Measurements from ENCODE around the gene SMAD9. TPM values are rescaled to one million over a fixed set of nuclear protein-coding genes. Genes with fewer than 3 reads are reported as not detected.

SMAD9 gene
- total RNA-seq, 1 donor from 2014 or later: 0.26 TPM

DNA sequence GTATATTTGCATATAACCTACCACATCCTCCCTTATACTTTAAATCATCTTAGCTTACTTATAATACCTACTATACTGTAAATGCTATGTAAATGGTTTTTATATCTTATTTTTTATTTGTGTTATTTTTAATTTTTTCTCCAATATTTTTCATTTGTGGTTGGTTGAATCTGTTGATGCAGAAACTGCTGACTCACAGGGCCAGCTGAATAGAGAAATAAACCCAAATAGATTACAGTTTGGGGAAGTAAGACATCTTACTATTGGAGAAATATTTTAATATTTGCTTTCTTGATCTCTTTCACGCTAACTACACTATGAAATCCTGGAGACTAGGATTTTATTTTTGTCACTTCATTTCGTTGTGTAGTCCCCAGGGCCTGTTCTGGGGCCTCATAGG is 7.1 kb downstream of the SMAD9 start:
- DNase-seq (ENCODE audit: low spot score): no peak
- no peaks in the 10 kb centered on the region for H3K36me3 Mint-ChIP-seq (ENCODE audit: low read depth, unreplicated experiment)
- H3K4me3 Mint-ChIP-seq (ENCODE audit: unreplicated experiment): no peak overlapping the region
- H3K27ac Mint-ChIP-seq (ENCODE audit: unreplicated experiment): no peak overlapping the region
- peaks cover 11% of the 10 kb centered on the region for H3K4me1 Mint-ChIP-seq (ENCODE audit: unreplicated experiment)
- TF ChIP-seq, protein P1, sequence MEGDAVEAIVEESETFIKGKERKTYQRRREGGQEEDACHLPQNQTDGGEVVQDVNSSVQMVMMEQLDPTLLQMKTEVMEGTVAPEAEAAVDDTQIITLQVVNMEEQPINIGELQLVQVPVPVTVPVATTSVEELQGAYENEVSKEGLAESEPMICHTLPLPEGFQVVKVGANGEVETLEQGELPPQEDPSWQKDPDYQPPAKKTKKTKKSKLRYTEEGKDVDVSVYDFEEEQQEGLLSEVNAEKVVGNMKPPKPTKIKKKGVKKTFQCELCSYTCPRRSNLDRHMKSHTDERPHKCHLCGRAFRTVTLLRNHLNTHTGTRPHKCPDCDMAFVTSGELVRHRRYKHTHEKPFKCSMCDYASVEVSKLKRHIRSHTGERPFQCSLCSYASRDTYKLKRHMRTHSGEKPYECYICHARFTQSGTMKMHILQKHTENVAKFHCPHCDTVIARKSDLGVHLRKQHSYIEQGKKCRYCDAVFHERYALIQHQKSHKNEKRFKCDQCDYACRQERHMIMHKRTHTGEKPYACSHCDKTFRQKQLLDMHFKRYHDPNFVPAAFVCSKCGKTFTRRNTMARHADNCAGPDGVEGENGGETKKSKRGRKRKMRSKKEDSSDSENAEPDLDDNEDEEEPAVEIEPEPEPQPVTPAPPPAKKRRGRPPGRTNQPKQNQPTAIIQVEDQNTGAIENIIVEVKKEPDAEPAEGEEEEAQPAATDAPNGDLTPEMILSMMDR (IDR thresholded peaks at IDR 0.05; ENCODE audit: unreplicated experiment): no peak
- H3K27me3 Mint-ChIP-seq (ENCODE audit: unreplicated experiment): no peaks in the 10 kb centered on the region
- no peaks in the 10 kb centered on the region for H3K9me3 Mint-ChIP-seq (ENCODE audit: unreplicated experiment)

DNA sequence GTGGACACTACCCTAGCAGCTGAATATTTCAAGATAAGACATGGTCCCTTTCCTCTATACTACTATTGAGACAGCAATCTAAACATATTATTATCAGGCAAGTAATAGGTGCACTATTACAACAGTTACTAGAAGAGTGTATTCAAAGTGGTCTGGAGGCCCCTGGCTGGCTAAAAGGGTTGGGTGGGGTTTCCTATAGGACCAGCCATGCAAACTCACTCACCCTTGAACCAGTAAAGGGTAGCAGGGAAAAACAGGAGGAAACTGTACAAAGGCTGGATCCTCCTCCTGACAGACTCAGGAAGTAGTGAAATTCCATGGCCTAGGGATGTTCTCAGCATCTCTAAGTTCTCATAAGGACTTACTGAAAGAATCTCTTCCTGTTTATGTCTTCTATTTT is 7.7 kb downstream of the SMAD9 start:
- no peaks in the 10 kb centered on the region for H3K27me3 Mint-ChIP-seq (ENCODE audit: unreplicated experiment)
- no peak for DNase-seq (ENCODE audit: low spot score)
- TF ChIP-seq, protein P1 (IDR thresholded peaks at IDR 0.05; ENCODE audit: unreplicated experiment): no peak

DNA sequence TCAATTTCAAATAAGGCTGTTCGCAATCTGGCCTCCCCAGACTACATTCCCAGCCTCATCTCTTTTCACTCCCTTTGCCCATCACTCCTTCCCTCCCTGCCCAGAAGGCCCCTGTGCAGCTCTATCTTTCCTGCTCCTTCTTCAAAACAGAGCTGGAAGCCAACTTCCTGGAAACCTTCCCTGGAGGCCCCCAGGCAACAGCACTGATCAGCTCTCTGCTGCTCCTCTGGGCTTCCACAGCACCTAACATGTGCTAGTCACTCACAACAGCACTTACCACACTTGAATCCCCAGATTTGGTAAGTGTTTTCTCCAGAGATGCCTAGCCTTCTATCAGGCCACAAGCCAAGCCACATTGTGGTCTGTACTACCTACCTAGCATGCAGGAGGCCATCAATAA is 9.5 kb downstream of the SMAD9 start:
- Mint-ChIP-seq H3K4me3 (ENCODE audit: unreplicated experiment) (no peak overlapping the region), H3K27ac (ENCODE audit: unreplicated experiment) (no peak overlapping the region), H3K36me3 (ENCODE audit: low read depth, unreplicated experiment) (no peaks in the 10 kb centered on the region), H3K9me3 (ENCODE audit: unreplicated experiment) (no peaks in the 10 kb centered on the region), H3K27me3 (ENCODE audit: unreplicated experiment) (no peaks in the 10 kb centered on the region), H3K4me1 (ENCODE audit: unreplicated experiment) (peaks cover 11% of the 10 kb centered on the region)
- no peak for DNase-seq (ENCODE audit: low spot score)
- TF ChIP-seq, protein P1 (IDR thresholded peaks at IDR 0.05; ENCODE audit: unreplicated experiment): no peak

More for the DNA sequence above, 7.7 kb downstream of the SMAD9 start:
- no peak overlapping the region for H3K27ac Mint-ChIP-seq (ENCODE audit: unreplicated experiment)
- no peak overlapping the region for H3K4me3 Mint-ChIP-seq (ENCODE audit: unreplicated experiment)
- H3K9me3 Mint-ChIP-seq (ENCODE audit: unreplicated experiment): no peaks in the 10 kb centered on the region
- peaks cover 11% of the 10 kb centered on the region for H3K4me1 Mint-ChIP-seq (ENCODE audit: unreplicated experiment)
- H3K36me3 Mint-ChIP-seq (ENCODE audit: low read depth, unreplicated experiment): no peaks in the 10 kb centered on the region

DNA sequence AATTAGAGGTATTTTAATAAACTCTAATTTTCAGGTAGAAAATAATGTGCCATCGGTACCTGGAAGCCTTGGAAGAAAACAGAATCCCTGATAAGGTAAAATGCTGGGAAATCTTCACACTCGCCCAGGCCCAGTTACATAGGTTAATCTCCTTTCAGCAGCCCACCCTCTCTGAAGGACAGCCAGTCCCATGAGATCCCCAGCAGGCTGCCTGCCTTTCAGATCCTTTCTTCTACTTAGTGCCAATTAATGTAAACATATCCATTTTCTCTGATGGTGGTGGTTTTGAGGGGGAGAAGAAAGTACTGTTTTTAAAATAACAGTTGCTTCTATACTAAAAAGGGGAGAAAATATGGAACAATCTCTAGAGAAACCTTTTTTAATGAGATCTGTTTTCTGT is 12.2 kb downstream of the SMAD9 start:
- H3K4me1 Mint-ChIP-seq (ENCODE audit: unreplicated experiment): peaks cover 11% of the 10 kb centered on the region
- no peaks in the 10 kb centered on the region for H3K36me3 Mint-ChIP-seq (ENCODE audit: low read depth, unreplicated experiment)
- H3K9me3 Mint-ChIP-seq (ENCODE audit: unreplicated experiment): no peaks in the 10 kb centered on the region
- no peak for DNase-seq (ENCODE audit: low spot score)
- no peak overlapping the region for H3K27ac Mint-ChIP-seq (ENCODE audit: unreplicated experiment)
- no peak overlapping the region for H3K4me3 Mint-ChIP-seq (ENCODE audit: unreplicated experiment)
- peaks cover under 1% of the 10 kb centered on the region for H3K27me3 Mint-ChIP-seq (ENCODE audit: unreplicated experiment)
- TF ChIP-seq, protein P1 (IDR thresholded peaks at IDR 0.05; ENCODE audit: unreplicated experiment): no peak

DNA sequence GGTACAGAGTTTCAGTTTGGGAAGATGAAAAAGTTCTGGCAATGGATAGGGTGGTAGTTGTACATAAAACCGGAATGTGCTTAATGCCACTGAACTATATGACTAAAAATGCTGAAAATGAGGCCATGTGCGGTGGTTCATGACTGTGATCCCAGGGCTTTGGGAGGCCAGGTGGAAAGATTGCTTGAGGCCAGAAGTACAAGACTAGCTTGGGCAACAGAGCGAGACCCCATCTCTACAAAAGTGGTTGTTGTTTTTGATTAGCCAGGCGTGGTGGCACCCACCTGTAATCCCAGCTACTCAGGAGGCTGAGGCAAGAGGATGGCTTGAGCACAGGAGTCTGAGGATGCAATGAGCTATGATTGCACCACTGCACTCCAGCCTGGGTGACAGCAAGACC is 12.8 kb downstream of the SMAD9 start:
- no peak for DNase-seq (ENCODE audit: low spot score)
- Mint-ChIP-seq H3K9me3 (ENCODE audit: unreplicated experiment) (no peaks in the 10 kb centered on the region), H3K27me3 (ENCODE audit: unreplicated experiment) (peaks cover 1% of the 10 kb centered on the region), H3K36me3 (ENCODE audit: low read depth, unreplicated experiment) (no peaks in the 10 kb centered on the region), H3K4me3 (ENCODE audit: unreplicated experiment) (no peak overlapping the region), H3K4me1 (ENCODE audit: unreplicated experiment) (peaks cover 6% of the 10 kb centered on the region), H3K27ac (ENCODE audit: unreplicated experiment) (no peak overlapping the region)
- TF ChIP-seq, protein P1 (IDR thresholded peaks at IDR 0.05; ENCODE audit: unreplicated experiment): no peak

Measured in endothelial cell (in vitro differentiated cells).